ENCODE results near the gene KLK12. TPM values are rescaled to one million over a fixed set of nuclear protein-coding genes. Genes with fewer than 3 reads are reported as not detected.

Gene KLK12
- total RNA-seq, 1 donor from 2014 or later: not detected

- no peak for DNase-seq (ENCODE audit: low read depth, low spot score)
Observed at GRCh38 chr19:51047031-51047335, 12.2 kb upstream of the KLK12 start.

DNA sequence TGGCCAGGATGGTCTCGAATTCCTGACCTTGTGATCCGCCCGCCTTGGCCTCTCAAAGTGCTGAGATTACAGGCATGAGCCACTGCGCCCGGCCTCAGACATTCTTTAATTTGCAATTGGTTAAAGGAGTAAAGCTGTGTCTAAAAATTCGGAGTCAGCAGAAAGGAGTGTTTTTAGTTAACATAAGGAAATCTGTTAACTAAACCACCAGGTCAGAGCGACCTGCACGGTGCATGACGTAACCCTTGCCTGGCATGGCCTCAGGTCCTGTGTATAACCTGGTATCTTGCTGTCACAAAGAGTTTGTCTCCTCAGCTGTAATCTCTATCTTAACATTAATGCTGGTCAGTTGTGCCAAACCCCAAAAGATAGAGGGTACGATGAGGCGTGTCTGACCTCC is 9.5 kb upstream of the KLK12 start:
- no peak for DNase-seq (ENCODE audit: low read depth, low spot score)

DNA sequence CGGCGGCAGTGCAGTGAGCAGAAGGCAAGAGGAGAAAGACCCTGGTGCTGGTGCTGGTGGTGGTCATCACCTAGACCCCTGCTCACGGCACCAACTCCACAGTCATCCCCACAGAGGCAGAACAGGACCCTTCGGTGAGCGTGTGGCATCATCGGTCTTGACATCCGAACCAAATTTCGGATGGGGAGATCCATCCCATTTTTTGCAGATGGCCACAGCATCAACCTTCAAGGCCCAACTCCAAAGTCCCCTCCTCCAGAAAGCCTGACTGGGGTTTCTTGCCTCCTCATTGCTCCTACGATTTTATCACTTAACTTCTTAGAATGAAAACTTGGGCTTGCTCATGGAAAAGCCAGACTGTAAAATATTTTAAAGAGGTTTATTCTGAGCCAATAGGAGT is 8.7 kb upstream of the KLK12 start:
- no peak for DNase-seq (ENCODE audit: low read depth, low spot score)

DNA sequence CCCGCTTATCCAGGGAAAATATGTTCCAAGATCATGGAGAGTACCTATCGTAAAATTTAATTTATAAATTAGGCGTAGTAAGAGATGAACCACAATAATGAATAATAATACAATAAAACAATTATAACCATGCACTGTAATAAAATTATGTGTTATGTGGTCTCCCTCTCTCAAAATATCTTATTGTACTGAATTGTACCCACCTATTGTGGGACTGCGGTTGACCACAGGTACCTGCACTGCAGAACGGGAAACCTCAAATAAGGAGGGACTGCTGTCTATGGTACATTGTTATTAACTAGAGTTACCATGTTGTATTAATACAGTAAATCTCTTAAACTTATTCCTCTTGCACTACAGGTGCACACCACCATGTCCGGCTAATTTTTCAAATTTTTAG is 5.3 kb upstream of the KLK12 start:
- DNase-seq (ENCODE audit: low read depth, low spot score): no peak

DNA sequence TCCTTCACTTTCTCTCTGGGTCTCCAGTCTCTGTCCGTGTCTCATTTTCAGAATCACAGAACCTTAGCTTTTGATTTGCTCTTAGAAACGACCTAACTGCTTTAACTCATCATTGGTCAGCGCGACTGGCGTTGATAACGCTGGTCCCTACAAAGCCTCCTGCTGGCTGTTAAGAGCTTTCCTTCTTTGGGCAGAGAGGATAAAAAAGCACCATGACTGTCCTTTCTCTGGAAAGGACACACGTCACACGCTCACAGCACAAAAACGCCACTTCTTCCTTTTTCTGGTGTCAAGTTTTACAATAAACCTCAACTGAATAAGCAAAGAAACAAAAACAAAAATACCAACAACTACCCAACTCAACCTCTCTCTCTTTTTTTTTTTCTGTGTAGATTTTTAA is 1.7 kb upstream of the KLK12 start:
- no peak for DNase-seq (ENCODE audit: low read depth, low spot score)

GRCh38 chr19:51031880-51032225 is 2.9 kb downstream of the KLK12 start:
- DNase-seq (ENCODE audit: low read depth, low spot score): no peak

- no peak for DNase-seq (ENCODE audit: low read depth, low spot score)
Observed at GRCh38 chr19:51031220-51031879, 3.5 kb downstream of the KLK12 start.

- DNase-seq (ENCODE audit: low read depth, low spot score): no peak
Observed at GRCh38 chr19:51030631-51031030, 4.2 kb downstream of the KLK12 start.

DNA sequence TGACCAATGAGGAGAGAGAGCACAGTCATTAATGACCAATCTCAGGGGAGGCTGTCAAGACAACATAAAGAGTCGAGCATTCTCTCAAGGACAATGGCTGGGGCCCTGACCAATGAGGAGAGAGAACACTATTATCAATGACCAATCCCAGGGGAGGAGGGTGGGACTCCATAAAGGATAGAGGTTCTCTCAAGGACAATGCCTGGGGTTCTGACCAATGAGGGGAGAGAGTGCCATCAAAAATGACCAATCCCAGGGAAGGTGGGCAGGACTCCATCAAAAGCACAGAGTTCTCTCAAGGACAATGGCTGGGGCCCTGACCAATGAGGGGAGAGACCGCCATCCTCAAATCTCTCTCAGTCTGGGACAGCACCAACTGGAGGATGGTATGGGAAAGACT is 5.1 kb downstream of the KLK12 start:
- DNase-seq (ENCODE audit: low read depth, low spot score): no peak

DNA sequence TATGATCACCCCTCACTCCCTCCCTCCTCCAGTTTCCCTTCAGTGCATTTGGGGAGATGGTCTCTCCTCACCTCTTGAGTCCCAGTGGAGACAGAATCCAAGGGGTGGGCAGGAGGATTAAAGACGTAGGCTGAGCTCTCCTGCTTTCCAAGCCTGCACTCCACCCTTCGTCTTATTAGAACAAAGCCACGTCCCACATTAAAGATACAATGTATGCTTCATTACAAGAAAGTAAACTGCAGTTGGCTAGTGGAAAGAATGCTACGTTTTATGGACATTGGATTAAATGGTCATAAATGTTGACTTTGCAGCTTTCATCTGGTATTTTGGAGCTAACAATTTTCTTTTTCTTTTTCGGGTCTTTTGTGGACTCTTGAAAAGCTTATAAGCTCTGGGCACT is 6.9 kb downstream of the KLK12 start:
- DNase-seq (ENCODE audit: low read depth, low spot score): no peak

DNA sequence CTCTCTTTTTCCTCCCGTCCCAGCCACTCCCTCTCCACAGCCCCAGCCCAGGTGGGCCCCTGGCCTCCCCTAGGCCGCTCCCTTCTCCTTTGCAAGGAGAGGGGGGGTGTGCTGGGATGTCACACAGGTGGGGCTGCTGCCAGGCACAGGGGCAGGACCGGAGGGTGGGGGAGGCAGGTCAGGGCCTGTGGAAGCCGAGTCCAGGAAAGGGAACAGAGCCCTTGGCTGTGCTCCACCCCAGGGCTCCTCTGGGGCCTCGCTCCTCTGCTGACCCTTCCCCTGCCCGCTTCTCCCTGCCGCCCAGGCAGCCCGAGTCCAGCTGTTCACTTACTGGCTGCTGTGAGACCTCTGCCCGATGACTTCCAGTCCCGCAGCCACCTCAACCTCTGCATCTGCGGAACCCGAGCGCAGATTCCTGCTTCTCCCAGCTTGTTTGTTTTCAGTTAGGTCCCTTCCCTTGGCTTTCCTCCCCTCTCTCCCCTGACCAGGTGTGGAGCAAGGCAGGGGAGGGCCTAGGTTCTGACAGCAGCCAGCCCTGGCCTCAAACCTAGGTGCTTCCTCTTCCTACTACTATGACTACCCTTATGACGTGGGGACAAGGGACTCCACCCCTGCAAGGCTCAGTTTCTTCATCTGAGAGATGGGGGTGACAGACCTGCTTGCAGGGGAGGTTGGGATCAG is 7.5 kb downstream of the KLK12 start:
- no peak for DNase-seq (ENCODE audit: low read depth, low spot score)

GRCh38 chr19:51026554-51026831 is 8.3 kb downstream of the KLK12 start, which contains the start of gene KLK11:
KLK11 (minus strand) TSS chr19:51026616; CDS start chr19:51025631, 985 bp downstream.
- DNase-seq (ENCODE audit: low read depth, low spot score): no peak

DNA sequence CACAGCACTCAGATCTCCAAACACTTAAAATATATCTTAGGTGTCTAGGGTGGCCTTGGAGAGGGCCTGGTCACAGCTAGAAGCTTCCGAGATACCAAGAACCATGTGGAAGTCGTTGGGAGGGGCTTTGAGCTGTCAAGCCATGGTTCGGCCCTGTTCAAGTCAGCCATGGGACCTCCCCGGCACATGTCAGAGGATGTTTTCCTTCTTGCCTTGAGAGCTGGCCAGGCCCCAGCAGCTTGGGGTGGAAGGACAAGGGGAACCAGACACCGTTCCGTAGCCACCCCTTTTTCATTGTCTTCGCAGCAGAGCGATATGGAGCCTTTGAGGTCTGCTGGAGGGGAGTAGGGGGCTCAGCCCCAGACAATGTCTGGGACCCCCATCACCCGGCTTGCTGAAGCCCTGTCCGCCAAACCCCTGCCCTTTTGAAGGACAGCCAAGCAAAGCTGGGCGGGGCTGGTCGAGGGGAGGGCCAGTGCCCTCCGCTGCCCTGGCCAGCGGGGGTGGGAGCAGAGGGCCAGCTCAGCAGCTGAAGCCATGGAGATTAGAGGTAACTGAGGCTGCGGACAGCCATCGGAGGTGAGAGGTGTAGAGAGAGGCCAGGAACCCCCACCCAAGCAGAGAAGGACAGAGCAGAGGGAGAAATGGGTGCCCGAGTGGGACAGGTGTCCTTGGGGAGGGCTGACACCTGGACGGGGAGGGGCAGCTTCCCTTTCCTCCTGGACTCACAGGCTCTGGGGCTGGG is 8.8 kb downstream of the KLK12 start:
- DNase-seq (ENCODE audit: low read depth, low spot score): no peak

- no peak for DNase-seq (ENCODE audit: low read depth, low spot score)
Observed at GRCh38 chr19:51025401-51025800, 9.4 kb downstream of the KLK12 start.

DNA sequence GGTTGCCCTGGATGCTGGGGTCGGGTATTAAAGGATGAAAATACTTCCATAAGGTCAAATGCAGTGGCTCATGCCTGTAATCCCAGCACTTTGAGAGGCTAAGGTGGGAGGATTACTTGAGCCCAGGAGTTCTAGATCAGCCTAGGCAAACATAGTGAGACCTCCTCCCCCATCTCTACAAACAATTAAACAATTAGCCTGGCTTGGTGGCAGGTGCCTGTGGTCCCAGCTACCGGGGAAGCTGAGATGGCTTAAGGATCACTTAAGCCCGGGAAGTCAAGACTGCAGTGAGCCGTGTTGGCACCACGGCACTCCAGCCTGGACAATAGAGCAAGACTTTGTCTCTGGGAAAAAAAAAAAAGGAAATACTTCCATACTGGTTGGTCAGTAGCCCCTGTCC is 9.9 kb downstream of the KLK12 start:
- DNase-seq (ENCODE audit: low read depth, low spot score): no peak

- DNase-seq (ENCODE audit: low read depth, low spot score): no peak
Observed at GRCh38 chr19:51023946-51024345, 10.9 kb downstream of the KLK12 start.

- no peak for DNase-seq (ENCODE audit: low read depth, low spot score)
Observed at GRCh38 chr19:51022526-51022925, 12.3 kb downstream of the KLK12 start.

DNA sequence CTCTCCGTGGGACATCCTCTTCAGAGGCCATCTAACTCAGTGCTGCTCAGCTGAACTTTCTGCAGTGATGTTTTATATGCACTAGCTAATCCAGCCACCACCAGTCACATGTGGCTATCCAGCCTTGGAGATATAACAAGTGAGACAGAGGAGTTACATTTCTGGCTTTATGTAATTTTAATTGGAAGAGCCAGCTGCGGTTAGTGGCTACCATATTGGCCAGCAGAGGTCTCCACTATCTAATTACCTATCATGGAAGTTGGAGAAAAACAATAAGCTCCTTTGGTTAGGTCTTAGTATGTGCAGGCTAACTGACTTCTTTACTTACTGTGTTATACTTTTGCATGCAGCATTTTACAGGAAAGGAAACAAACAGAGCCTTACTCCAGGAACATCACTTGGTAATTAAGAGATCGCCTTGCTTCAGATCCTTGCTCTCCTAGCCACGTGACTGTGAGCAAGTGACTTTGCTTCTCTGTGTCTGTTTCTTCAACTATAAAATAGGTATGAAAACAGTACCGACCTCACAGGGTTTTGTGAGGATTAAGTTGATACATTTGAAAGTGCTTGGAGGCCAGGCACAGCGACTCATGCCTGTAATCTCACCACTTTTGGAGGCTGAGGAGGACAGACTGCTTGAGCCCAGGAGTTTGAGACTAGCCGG is 13.7 kb downstream of the KLK12 start:
- DNase-seq (ENCODE audit: low read depth, low spot score): peak; percentile 11

GRCh38 chr19:51019544-51019925 is 15.3 kb downstream of the KLK12 start, which contains the start of gene KLK10:
KLK10 (minus strand) TSS chr19:51019709; CDS start chr19:51019130, 579 bp downstream.
- DNase-seq (ENCODE audit: low read depth, low spot score): no peak

- no peak for DNase-seq (ENCODE audit: low read depth, low spot score)
Observed at GRCh38 chr19:51018745-51019543, 15.9 kb downstream of the KLK12 start.

DNA sequence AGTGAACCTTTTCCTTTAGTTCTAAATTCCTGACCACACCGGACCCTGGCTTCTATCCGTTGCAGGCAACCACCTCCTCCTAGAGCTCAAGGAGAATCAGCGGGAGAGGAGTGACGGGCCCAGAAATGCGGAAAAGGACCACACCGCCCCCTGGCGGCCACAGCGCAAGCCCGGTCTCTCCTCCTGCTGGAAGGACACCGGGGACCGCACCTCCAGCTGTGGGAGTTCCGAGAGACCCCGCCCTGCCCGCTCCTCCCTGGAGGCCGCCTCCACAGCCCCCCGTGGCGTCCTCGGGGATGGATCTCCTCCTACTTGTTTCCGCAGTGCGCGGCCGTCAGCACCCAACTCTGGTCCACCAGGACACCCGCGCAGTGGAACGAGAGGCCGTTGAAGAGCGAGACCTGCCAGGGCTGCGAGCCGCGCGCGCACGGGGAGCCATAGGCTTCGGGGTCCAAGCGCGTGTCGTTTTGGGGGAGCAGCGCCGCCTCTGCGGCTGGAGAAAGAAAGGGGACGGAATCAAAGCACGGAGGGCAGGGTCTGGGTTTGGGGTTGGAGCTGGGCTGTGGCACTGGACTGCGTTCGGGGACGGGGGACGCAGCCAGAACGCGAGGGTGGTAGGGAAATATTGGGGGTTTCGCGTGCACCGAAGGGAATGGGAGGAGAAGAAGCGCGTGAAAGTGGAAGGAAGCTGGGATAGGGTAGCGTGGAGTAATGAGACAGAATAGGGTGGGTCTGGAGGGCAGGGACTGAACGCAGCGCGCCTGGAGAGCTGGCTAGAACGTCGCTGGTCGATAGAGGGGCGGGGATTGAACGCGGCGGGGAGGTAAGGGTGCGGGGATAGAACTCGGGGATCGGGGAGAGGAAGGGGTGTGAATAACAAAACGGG is 17.8 kb downstream of the KLK12 start:
- no peak for DNase-seq (ENCODE audit: low read depth, low spot score)
